ENCODE measurements around the gene ST6GALNAC1.
A peak's percentile ranks its signal among the peaks of the same experiment; 100 is the strongest.

ST6GALNAC1 gene

DNA sequence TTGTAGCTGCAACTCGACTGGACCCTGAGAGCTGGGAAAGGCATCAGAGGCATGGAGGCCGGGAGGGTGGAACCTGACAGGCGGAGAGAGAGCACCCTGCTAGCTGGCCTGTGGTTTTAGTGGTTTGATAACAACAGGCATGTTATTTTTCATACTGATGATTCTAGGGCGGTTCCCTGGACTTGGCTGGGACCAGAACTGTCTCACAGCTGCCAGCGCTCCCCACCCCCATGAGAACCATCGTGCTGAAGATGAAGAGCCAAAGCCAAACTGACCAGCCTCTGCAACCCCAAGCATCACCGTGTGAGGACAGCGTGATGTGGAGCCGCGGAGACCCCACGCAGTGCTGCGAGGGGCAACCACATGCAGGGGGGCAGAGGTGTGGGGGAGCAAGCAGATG lies 38.7 kb upstream of the ST6GALNAC1 start:
- Histone ChIP-seq H3K27ac (ENCODE audit: poor library complexity, severe bottlenecking) (no peak overlapping the region), H3K27me3 (ENCODE audit: insufficient read depth, poor library complexity, severe bottlenecking) (no peaks in the 10 kb centered on the region), H3K9me3 (ENCODE audit: severe bottlenecking) (no peaks in the 10 kb centered on the region), H3K4me3 (ENCODE audit: severe bottlenecking) (no peak overlapping the region), H3K4me1 (ENCODE audit: insufficient read depth, poor library complexity, severe bottlenecking) (no peaks in the 10 kb centered on the region), H3K36me3 (ENCODE audit: low read depth) (peaks cover 12% of the 10 kb centered on the region)
- ATAC-seq (ENCODE audit: low read depth): no peak
- DNase-seq (ENCODE audit: low spot score): no peak
- TF ChIP-seq CTCF (IDR thresholded peaks at IDR 0.05; ENCODE audit: poor library complexity, severe bottlenecking): no peak

DNA sequence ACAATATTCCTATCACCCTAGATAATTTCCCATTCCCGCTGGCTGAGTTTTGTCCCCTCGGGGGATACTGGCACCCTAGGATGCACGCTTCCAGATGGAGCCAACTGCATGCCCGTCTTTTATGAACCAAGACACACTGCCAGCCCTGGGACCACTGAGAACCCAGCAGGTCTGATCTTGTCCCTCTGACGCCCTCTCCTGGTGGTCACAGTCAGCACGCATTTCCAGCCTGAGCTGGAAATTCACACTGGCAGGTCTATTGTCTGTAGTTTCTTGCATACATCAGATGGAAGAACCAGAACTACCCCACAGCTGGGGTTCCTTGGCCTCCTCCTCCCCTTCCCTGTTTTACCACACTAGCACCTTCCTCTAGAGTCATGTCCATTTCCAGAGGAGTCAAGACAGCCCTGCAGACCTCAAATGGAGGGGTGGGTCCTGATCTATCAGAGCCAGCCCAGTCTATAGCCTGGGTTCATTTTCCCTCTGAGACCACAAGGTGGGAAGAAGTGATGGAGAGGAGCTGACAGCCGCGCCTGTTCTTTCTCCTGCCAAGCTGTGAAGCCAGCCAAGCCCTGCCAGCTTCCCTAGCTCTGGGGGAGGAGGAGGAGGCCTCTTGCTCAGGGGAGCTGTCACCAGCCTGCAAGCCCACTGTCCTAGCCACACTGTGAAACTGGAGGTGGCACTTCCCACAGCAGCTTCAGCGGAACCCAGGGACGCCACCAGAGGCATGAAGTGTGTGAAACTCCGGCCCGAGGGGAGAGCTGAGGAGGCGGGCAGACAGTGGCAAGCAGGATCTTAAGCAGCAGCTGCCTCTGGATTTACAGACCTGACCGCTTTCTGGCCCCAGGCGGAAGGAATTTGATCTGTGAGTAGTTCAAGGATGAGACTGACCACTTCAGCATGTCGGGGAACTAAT lies 37.9 kb upstream of the ST6GALNAC1 start:
- no peak for DNase-seq (ENCODE audit: low spot score)
- TF ChIP-seq CTCF (IDR thresholded peaks at IDR 0.05; ENCODE audit: poor library complexity, severe bottlenecking): peak; percentile 55
- Histone ChIP-seq H3K36me3 (ENCODE audit: low read depth) (peaks cover 12% of the 10 kb centered on the region), H3K27ac (ENCODE audit: poor library complexity, severe bottlenecking) (no peak overlapping the region), H3K4me3 (ENCODE audit: severe bottlenecking) (no peak overlapping the region), H3K4me1 (ENCODE audit: insufficient read depth, poor library complexity, severe bottlenecking) (no peaks in the 10 kb centered on the region), H3K9me3 (ENCODE audit: severe bottlenecking) (no peaks in the 10 kb centered on the region), H3K27me3 (ENCODE audit: insufficient read depth, poor library complexity, severe bottlenecking) (no peaks in the 10 kb centered on the region)
- peak; percentile 45; the same call in 1 of the 3 replicates for ATAC-seq (ENCODE audit: low read depth)

DNA sequence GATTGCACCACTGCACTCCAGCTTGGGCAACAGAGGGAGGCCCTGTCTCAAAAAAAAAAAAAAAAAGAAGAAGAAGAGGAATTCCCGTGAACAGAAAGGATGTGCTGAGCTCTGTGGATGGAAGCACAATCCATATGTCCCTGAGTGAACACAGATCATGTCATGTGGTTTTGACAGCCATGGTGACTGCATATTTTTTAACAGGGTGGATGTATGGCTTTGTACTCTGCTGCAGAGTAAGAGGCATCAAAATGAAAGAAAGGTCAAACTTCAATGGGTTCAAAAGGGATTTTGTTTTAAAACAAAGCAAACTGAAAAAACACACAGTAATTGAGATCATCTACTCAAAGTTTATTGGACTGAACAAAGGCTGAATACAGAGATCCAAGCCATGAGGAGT lies 35.7 kb upstream of the ST6GALNAC1 start:
- Histone ChIP-seq H3K27ac (ENCODE audit: poor library complexity, severe bottlenecking) (no peak overlapping the region), H3K36me3 (ENCODE audit: low read depth) (peaks cover 8% of the 10 kb centered on the region), H3K4me1 (ENCODE audit: insufficient read depth, poor library complexity, severe bottlenecking) (no peaks in the 10 kb centered on the region), H3K9me3 (ENCODE audit: severe bottlenecking) (no peaks in the 10 kb centered on the region), H3K4me3 (ENCODE audit: severe bottlenecking) (no peak overlapping the region), H3K27me3 (ENCODE audit: insufficient read depth, poor library complexity, severe bottlenecking) (no peaks in the 10 kb centered on the region)
- ATAC-seq (ENCODE audit: low read depth): no peak
- no peak for DNase-seq (ENCODE audit: low spot score)
- TF ChIP-seq CTCF (IDR thresholded peaks at IDR 0.05; ENCODE audit: poor library complexity, severe bottlenecking): no peak

DNA sequence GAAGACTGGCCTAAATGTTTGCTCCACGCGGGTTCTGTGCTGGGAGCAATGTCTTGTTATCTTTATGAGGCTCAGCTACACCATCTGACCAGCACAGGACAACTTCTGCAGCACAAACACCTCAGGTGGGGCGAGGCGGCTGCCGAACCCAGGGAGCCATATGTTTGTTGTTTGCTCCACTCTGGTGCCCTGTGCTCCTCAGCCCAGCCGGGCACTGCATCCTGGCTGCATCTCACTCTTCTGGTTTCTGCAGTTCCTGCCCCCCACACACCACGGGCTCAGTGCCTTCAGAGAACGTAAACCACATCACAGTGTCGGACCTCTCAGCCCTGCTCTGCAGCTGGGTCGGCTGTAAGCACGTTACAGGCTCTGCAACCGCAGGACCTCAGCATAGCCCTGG lies 34.8 kb upstream of the ST6GALNAC1 start:
- Histone ChIP-seq H3K4me1 (ENCODE audit: insufficient read depth, poor library complexity, severe bottlenecking) (no peaks in the 10 kb centered on the region), H3K27ac (ENCODE audit: poor library complexity, severe bottlenecking) (no peak overlapping the region), H3K4me3 (ENCODE audit: severe bottlenecking) (no peak overlapping the region), H3K36me3 (ENCODE audit: low read depth) (peaks cover 6% of the 10 kb centered on the region), H3K27me3 (ENCODE audit: insufficient read depth, poor library complexity, severe bottlenecking) (no peaks in the 10 kb centered on the region), H3K9me3 (ENCODE audit: severe bottlenecking) (no peaks in the 10 kb centered on the region)
- ATAC-seq (ENCODE audit: low read depth): peak; percentile 15; the same call in 1 of the 3 replicates
- DNase-seq (ENCODE audit: low spot score): no peak
- TF ChIP-seq CTCF (IDR thresholded peaks at IDR 0.05; ENCODE audit: poor library complexity, severe bottlenecking): no peak

DNA sequence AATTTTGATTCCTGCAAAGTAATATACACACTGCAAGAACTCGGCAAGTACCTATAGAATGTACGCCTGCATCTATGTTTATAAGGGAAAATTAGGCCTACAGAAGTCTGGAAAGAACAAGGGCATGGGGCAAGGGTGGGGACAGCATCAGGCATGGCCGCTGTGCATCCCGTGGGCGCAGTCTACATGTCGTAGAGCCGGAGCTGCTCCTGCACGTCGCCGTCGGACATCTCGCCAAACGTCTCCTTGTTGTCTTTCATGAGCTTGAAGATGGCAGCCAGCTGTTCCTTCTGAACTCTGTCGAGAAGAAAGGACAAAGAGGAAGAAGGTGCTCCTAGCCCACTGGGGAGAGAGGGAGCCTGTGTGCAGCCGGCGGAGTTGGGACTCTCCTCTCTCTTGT lies 33.8 kb upstream of the ST6GALNAC1 start:
- ATAC-seq (ENCODE audit: low read depth) (no peak), DNase-seq (ENCODE audit: low spot score) (no peak)
- peaks cover 2% of the 10 kb centered on the region for H3K4me1 ChIP-seq (ENCODE audit: insufficient read depth, poor library complexity, severe bottlenecking)
- TF ChIP-seq CTCF (IDR thresholded peaks at IDR 0.05; ENCODE audit: poor library complexity, severe bottlenecking): no peak
- H3K27me3 ChIP-seq (ENCODE audit: insufficient read depth, poor library complexity, severe bottlenecking): no peaks in the 10 kb centered on the region
- H3K9me3 ChIP-seq (ENCODE audit: severe bottlenecking): no peaks in the 10 kb centered on the region
- H3K4me3 ChIP-seq (ENCODE audit: severe bottlenecking): no peak overlapping the region
- peaks cover under 1% of the 10 kb centered on the region; the same call in 1 of the 2 replicates for H3K36me3 ChIP-seq (ENCODE audit: low read depth)
- no peak overlapping the region for H3K27ac ChIP-seq (ENCODE audit: poor library complexity, severe bottlenecking)
